ENCODE data around the gene ING5.

GRCh38 chr2:241759067-241759807, 57.4 kb downstream of the ING5 start:
- TF ChIP-seq CTCF (IDR thresholded peaks at IDR 0.05) (no peak), POLR2A (IDR thresholded peaks at IDR 0.05) (no peak), POLR2AphosphoS5 (IDR thresholded peaks at IDR 0.05; ENCODE audit: insufficient read depth in 1 of 2, low read depth in 1 of 2) (no peak)

Measured in vagina (tissue), 2 donors.